Type B pancreatic cell (in vitro differentiated cells): ENCODE data around the gene ADAMTS16. TPM values are rescaled to one million over a fixed set of nuclear protein-coding genes. Genes with fewer than 3 reads are reported as not detected.

Experiments used
- DNase-seq: peaks from one replicate; pipeline ENCODE4 v3.0.0; 2021; ENCODE audit warnings: mixed read lengths; ENCODE audit not compliant: unreplicated experiment; ENCODE audit errors: extremely low spot score
- H3K27ac Mint-ChIP-seq: 2 replicates; pipeline ENCODE4 v1.8.0; 2021; ENCODE audit warnings: mild to moderate bottlenecking, mixed read lengths
- H3K27me3 Mint-ChIP-seq: 2 replicates; pipeline ENCODE4 v1.8.0; 2021; ENCODE audit warnings: mixed read lengths
- H3K36me3 Mint-ChIP-seq: 2 replicates; pipeline ENCODE4 v1.8.0; 2021; ENCODE audit warnings: mixed read lengths
- H3K4me1 Mint-ChIP-seq: one replicate; pipeline ENCODE4 v1.8.0; 2021; ENCODE audit warnings: mixed read lengths; ENCODE audit not compliant: unreplicated experiment
- H3K4me3 Mint-ChIP-seq: 2 replicates; pipeline ENCODE4 v1.8.0; 2021; ENCODE audit warnings: mild to moderate bottlenecking, mixed read lengths
- H3K9me3 Mint-ChIP-seq: 2 replicates; pipeline ENCODE4 v1.8.0; 2021; ENCODE audit warnings: mixed read lengths
- CTCF ChIP-seq: fragments of 200-600 bp; sonication (generic); conservative IDR thresholded peaks from 2 replicates; pipeline ENCODE4 v1.5.0; 2021; ENCODE audit warnings: antibody characterized with exemption, mild to moderate bottlenecking
- total RNA-seq: library from RNA; stranded (reverse); gene quantifications from 2 replicates; pipeline ENCODE4 v1.2.1, GENCODE V29; 2021; ENCODE audit warnings: low replicate concordance

The ADAMTS16 gene
- total RNA-seq, 1 donor from 2014 or later, result 23.3 TPM

- Mint-ChIP-seq H3K4me1 (peaks cover 36% of the 10 kb centered on the region), H3K36me3 (peaks cover 2% of the 10 kb centered on the region), H3K27ac (no peak overlapping the region), H3K4me3 (no peak overlapping the region), H3K9me3 (peaks cover 10% of the 10 kb centered on the region), H3K27me3 (peaks cover 7% of the 10 kb centered on the region)
- TF ChIP-seq CTCF, result no peak
- no peak for DNase-seq
Observed at GRCh38 chr5:5327126-5327525, 187.0 kb downstream of the ADAMTS16 start.

GRCh38 chr5:5330728-5331452 lies 190.8 kb downstream of the ADAMTS16 start:
- no peak for TF ChIP-seq CTCF
- Mint-ChIP-seq H3K27ac (no peak overlapping the region), H3K9me3 (peaks cover 18% of the 10 kb centered on the region), H3K4me3 (no peak overlapping the region), H3K27me3 (peaks cover 7% of the 10 kb centered on the region), H3K36me3 (no peaks in the 10 kb centered on the region), H3K4me1 (peaks cover 57% of the 10 kb centered on the region)
- DNase-seq, result no peak

GRCh38 chr5:5331848-5332247 lies 191.7 kb downstream of the ADAMTS16 start:
- Mint-ChIP-seq H3K9me3 (peaks cover 18% of the 10 kb centered on the region), H3K4me1 (peaks cover 58% of the 10 kb centered on the region), H3K4me3 (no peak overlapping the region), H3K36me3 (no peaks in the 10 kb centered on the region), H3K27ac (no peak overlapping the region), H3K27me3 (peaks cover 7% of the 10 kb centered on the region)
- TF ChIP-seq CTCF, result no peak
- no peak for DNase-seq

- DNase-seq, result no peak
- no peak for TF ChIP-seq CTCF
- Mint-ChIP-seq H3K27ac (no peak overlapping the region), H3K36me3 (no peaks in the 10 kb centered on the region), H3K4me3 (no peak overlapping the region), H3K9me3 (peaks cover 18% of the 10 kb centered on the region), H3K27me3 (peaks cover 7% of the 10 kb centered on the region), H3K4me1 (peaks cover 58% of the 10 kb centered on the region)
Observed at GRCh38 chr5:5332287-5332686, 192.2 kb downstream of the ADAMTS16 start.

GRCh38 chr5:5335107-5335506 lies 195.0 kb downstream of the ADAMTS16 start:
- Mint-ChIP-seq H3K9me3 (peaks cover 7% of the 10 kb centered on the region), H3K4me1 (peaks cover 45% of the 10 kb centered on the region), H3K27me3 (no peaks in the 10 kb centered on the region), H3K4me3 (peak overlapping the region; percentile 9), H3K36me3 (no peaks in the 10 kb centered on the region), H3K27ac (peak overlapping the region; percentile 54)
- TF ChIP-seq CTCF, result no peak
- DNase-seq, result no peak
